Panc1 (cell line): Measurements from ENCODE around the gene SMC4.
"Not testable (repeated sequence)": the region's sequence is repeated elsewhere in the genome, so short reads cannot be mapped to it uniquely, and the experiment has no call there.

ENCODE experiments used
- POLR2AphosphoS5 ChIP-seq: IDR thresholded peaks from 2 replicates; pipeline ENCODE4 v1.6.1; 2012; ENCODE audit warnings: mild to moderate bottlenecking, low read depth, low read length, moderate library complexity
- TCF7L2 ChIP-seq: IDR thresholded peaks from 2 replicates; pipeline ENCODE4 v1.6.1; 2011; ENCODE audit warnings: mild to moderate bottlenecking, low read depth, low read length, inconsistent platforms
- TF ChIP-seq, protein P1 (sequence below): fragments of 450-650 bp; IDR thresholded peaks from 2 replicates; pipeline ENCODE4 v1.5.1; 2017; ENCODE audit warnings: mild to moderate bottlenecking
- TF ChIP-seq, protein P2 (sequence below), 2 experiments: IDR thresholded peaks; 2 replicates each; pipeline ENCODE4 v1.6.1; 2011 to 2012; ENCODE audit warnings: low read depth in 2 of 2, control low read depth in 1 of 2, low read length in 1 of 2, mild to moderate bottlenecking in 1 of 2, moderate library complexity in 1 of 2; ENCODE audit not compliant: insufficient read depth in 1 of 2

DNA sequence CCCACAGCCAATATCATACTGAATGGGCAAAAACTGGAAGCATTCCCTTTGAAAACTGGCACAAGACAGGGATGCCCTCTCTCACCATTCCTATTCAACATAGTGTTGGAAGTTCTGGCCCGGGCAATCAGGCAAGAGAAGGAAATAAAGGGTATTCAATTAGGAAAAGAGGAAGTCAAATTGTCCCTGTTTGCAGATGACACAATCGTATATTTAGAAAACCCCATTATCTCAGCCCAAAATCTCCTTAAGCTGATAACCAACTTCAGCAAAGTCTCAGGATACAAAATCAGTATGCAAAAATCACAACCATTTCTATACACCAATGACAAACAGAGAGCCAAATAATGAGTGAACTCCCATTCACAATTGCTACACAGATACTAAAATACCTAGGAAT, 36.6 kb upstream of the SMC4 start:
- TF ChIP-seq, protein P1, sequence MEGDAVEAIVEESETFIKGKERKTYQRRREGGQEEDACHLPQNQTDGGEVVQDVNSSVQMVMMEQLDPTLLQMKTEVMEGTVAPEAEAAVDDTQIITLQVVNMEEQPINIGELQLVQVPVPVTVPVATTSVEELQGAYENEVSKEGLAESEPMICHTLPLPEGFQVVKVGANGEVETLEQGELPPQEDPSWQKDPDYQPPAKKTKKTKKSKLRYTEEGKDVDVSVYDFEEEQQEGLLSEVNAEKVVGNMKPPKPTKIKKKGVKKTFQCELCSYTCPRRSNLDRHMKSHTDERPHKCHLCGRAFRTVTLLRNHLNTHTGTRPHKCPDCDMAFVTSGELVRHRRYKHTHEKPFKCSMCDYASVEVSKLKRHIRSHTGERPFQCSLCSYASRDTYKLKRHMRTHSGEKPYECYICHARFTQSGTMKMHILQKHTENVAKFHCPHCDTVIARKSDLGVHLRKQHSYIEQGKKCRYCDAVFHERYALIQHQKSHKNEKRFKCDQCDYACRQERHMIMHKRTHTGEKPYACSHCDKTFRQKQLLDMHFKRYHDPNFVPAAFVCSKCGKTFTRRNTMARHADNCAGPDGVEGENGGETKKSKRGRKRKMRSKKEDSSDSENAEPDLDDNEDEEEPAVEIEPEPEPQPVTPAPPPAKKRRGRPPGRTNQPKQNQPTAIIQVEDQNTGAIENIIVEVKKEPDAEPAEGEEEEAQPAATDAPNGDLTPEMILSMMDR, result not testable (repeated sequence)
- TF ChIP-seq TCF7L2, POLR2AphosphoS5: not testable (repeated sequence)
- TF ChIP-seq, protein P2, sequence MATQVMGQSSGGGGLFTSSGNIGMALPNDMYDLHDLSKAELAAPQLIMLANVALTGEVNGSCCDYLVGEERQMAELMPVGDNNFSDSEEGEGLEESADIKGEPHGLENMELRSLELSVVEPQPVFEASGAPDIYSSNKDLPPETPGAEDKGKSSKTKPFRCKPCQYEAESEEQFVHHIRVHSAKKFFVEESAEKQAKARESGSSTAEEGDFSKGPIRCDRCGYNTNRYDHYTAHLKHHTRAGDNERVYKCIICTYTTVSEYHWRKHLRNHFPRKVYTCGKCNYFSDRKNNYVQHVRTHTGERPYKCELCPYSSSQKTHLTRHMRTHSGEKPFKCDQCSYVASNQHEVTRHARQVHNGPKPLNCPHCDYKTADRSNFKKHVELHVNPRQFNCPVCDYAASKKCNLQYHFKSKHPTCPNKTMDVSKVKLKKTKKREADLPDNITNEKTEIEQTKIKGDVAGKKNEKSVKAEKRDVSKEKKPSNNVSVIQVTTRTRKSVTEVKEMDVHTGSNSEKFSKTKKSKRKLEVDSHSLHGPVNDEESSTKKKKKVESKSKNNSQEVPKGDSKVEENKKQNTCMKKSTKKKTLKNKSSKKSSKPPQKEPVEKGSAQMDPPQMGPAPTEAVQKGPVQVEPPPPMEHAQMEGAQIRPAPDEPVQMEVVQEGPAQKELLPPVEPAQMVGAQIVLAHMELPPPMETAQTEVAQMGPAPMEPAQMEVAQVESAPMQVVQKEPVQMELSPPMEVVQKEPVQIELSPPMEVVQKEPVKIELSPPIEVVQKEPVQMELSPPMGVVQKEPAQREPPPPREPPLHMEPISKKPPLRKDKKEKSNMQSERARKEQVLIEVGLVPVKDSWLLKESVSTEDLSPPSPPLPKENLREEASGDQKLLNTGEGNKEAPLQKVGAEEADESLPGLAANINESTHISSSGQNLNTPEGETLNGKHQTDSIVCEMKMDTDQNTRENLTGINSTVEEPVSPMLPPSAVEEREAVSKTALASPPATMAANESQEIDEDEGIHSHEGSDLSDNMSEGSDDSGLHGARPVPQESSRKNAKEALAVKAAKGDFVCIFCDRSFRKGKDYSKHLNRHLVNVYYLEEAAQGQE (IDR thresholded peaks at IDR 0.05; ENCODE audit: insufficient read depth in 1 of 2, low read depth in 2 of 2, low read length in 1 of 2), result not testable (repeated sequence)
